RWPE2 (cell line): Measurements from ENCODE around the gene CENPB.

Experiments
- ATAC-seq: fragments of 200-7000 bp; cut with Tn5 transposase; 3 replicates; pipeline ENCODE4 v1.9.1; 2021; ENCODE audit warnings: low read depth
- DNase-seq: peaks from one replicate; pipeline ENCODE4 v3.0.0-alpha.2; 2020; ENCODE audit warnings: low spot score
- H3K27ac ChIP-seq: fragments of 450-650 bp; 2 replicates; pipeline ENCODE4 v1.5.1; 2017; ENCODE audit warnings: mild to moderate bottlenecking; ENCODE audit not compliant: poor library complexity, severe bottlenecking
- H3K27me3 ChIP-seq: fragments of 250-450 bp; sonication (Bioruptor Pico); 2 replicates; pipeline ENCODE4 v1.5.1; 2021; ENCODE audit warnings: mild to moderate bottlenecking, moderate library complexity; ENCODE audit not compliant: insufficient read depth, poor library complexity, severe bottlenecking
- H3K36me3 ChIP-seq: fragments of 250-450 bp; sonication (Bioruptor Pico); 2 replicates; pipeline ENCODE4 v1.5.1; 2020; ENCODE audit warnings: low read depth, mild to moderate bottlenecking, moderate library complexity
- H3K4me1 ChIP-seq: fragments of 250-450 bp; sonication (Bioruptor Pico); 2 replicates; pipeline ENCODE4 v1.5.1; 2021; ENCODE audit warnings: mild to moderate bottlenecking, moderate library complexity; ENCODE audit not compliant: insufficient read depth, poor library complexity, severe bottlenecking
- H3K4me3 ChIP-seq: fragments of 250-450 bp; sonication (Bioruptor Pico); 2 replicates; pipeline ENCODE4 v1.5.1; 2021; ENCODE audit warnings: mild to moderate bottlenecking, moderate library complexity; ENCODE audit not compliant: severe bottlenecking
- H3K9me3 ChIP-seq: fragments of 250-450 bp; sonication (Bioruptor Pico); 2 replicates; pipeline ENCODE4 v1.5.1; 2021; ENCODE audit warnings: mild to moderate bottlenecking, moderate library complexity; ENCODE audit not compliant: severe bottlenecking
- CTCF ChIP-seq: fragments of 450-650 bp; IDR thresholded peaks from one replicate; pipeline ENCODE4 v1.5.1; 2017; ENCODE audit warnings: mild to moderate bottlenecking, moderate library complexity; ENCODE audit not compliant: poor library complexity, severe bottlenecking

CENPB gene

GRCh38 chr20:3745686-3746173 is 40.8 kb downstream of the CENPB start:
- no peak for TF ChIP-seq CTCF
- H3K4me3 ChIP-seq = no peak overlapping the region

GRCh38 chr20:3744806-3745685 is 41.5 kb downstream of the CENPB start:
- Histone ChIP-seq H3K9me3 (no peaks in the 10 kb centered on the region), H3K36me3 (no peaks in the 10 kb centered on the region), H3K27ac (no peak overlapping the region), H3K27me3 (peaks cover 8% of the 10 kb centered on the region), H3K4me3 (peak overlapping the region; percentile 18), H3K4me1 (no peaks in the 10 kb centered on the region)
- ATAC-seq = peak; percentile 67
- peak; percentile 95 for DNase-seq
- no peak for TF ChIP-seq CTCF

More at GRCh38 chr20:3745686-3746173, 40.8 kb downstream of the CENPB start:
- Histone ChIP-seq H3K36me3 (no peaks in the 10 kb centered on the region), H3K4me1 (no peaks in the 10 kb centered on the region), H3K9me3 (no peaks in the 10 kb centered on the region), H3K27ac (no peak overlapping the region), H3K27me3 (peaks cover 15% of the 10 kb centered on the region)
- no peak for DNase-seq
- ATAC-seq = no peak

- DNase-seq = no peak
- Histone ChIP-seq H3K27ac (no peak overlapping the region), H3K4me3 (no peak overlapping the region), H3K4me1 (no peaks in the 10 kb centered on the region), H3K36me3 (no peaks in the 10 kb centered on the region), H3K9me3 (no peaks in the 10 kb centered on the region), H3K27me3 (no peaks in the 10 kb centered on the region)
- no peak for ATAC-seq
- no peak for TF ChIP-seq CTCF
These were observed 42.5 kb downstream of the CENPB start for GRCh38 chr20:3744037-3744436.

- DNase-seq = no peak
- TF ChIP-seq CTCF = no peak
- H3K4me3 ChIP-seq = no peak overlapping the region
These were observed 43.3 kb downstream of the CENPB start for GRCh38 chr20:3743251-3743650.

More at GRCh38 chr20:3743251-3743650, 43.3 kb downstream of the CENPB start:
- no peak overlapping the region for H3K27ac ChIP-seq
- no peaks in the 10 kb centered on the region for H3K36me3 ChIP-seq
- H3K27me3 ChIP-seq = no peaks in the 10 kb centered on the region
- no peak for ATAC-seq
- H3K9me3 ChIP-seq = no peaks in the 10 kb centered on the region
- H3K4me1 ChIP-seq = no peaks in the 10 kb centered on the region
